PFSK-1 (cell line): Measurements from ENCODE around the gene CLEC5A.

Experiments
- FOXP2 ChIP-seq: optimal IDR thresholded peaks from 2 replicates; pipeline ENCODE3; 2011; ENCODE audit warnings: borderline replicate concordance, control low read depth, inconsistent platforms; ENCODE audit not compliant: insufficient read depth; ENCODE audit errors: extremely low read length, extremely low read depth
- POLR2AphosphoS5 ChIP-seq: IDR thresholded peaks from 2 replicates; pipeline ENCODE4 v1.6.1; 2012; ENCODE audit warnings: low read depth, mild to moderate bottlenecking, control low read depth, low read length, moderate library complexity
- SIN3A ChIP-seq: IDR thresholded peaks from 2 replicates; pipeline ENCODE4 v1.6.1; 2012; ENCODE audit warnings: mild to moderate bottlenecking, low read length, moderate library complexity, borderline replicate concordance; ENCODE audit not compliant: insufficient read depth
- TAF1 ChIP-seq: IDR thresholded peaks from 2 replicates; pipeline ENCODE4 v1.6.1; 2012; ENCODE audit warnings: low read length, control low read depth, borderline replicate concordance; ENCODE audit not compliant: insufficient read depth
- TF ChIP-seq, protein P1 (sequence below), 2 experiments: IDR thresholded peaks; 2 replicates each; pipeline versions ENCODE4 v1.6.1 to v1.8.0; 2011 to 2012; ENCODE audit warnings: low read depth in 2 of 2, low read length in 2 of 2, control low read depth in 1 of 2, inconsistent platforms in 1 of 2, mild to moderate bottlenecking in 1 of 2, moderate library complexity in 1 of 2; ENCODE audit not compliant: insufficient read depth in 1 of 2

DNA sequence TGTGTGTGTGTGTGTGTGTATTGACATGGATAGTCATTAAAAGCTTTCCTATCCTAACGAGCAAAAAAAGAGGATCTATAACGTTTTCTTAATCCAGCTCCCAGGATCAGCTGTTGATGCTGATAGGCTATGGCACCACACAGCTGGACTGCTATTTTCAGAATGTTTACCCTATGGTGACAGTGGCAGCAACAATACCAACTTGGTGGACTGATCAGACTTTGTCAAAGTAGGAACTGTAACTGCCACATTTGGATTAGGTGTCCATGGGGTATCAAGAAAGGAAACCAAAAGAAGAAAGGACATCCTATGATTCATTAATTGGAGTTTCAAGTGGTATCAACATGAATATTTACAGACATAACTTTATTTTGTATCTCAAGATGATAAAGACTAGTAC, 2.7 kb upstream of the CLEC5A start:
- TF ChIP-seq, protein P1, sequence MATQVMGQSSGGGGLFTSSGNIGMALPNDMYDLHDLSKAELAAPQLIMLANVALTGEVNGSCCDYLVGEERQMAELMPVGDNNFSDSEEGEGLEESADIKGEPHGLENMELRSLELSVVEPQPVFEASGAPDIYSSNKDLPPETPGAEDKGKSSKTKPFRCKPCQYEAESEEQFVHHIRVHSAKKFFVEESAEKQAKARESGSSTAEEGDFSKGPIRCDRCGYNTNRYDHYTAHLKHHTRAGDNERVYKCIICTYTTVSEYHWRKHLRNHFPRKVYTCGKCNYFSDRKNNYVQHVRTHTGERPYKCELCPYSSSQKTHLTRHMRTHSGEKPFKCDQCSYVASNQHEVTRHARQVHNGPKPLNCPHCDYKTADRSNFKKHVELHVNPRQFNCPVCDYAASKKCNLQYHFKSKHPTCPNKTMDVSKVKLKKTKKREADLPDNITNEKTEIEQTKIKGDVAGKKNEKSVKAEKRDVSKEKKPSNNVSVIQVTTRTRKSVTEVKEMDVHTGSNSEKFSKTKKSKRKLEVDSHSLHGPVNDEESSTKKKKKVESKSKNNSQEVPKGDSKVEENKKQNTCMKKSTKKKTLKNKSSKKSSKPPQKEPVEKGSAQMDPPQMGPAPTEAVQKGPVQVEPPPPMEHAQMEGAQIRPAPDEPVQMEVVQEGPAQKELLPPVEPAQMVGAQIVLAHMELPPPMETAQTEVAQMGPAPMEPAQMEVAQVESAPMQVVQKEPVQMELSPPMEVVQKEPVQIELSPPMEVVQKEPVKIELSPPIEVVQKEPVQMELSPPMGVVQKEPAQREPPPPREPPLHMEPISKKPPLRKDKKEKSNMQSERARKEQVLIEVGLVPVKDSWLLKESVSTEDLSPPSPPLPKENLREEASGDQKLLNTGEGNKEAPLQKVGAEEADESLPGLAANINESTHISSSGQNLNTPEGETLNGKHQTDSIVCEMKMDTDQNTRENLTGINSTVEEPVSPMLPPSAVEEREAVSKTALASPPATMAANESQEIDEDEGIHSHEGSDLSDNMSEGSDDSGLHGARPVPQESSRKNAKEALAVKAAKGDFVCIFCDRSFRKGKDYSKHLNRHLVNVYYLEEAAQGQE (IDR thresholded peaks at IDR 0.05; ENCODE audit: insufficient read depth in 1 of 2, low read depth in 2 of 2, low read length in 2 of 2): no peak
- no peak for TF ChIP-seq TAF1
- TF ChIP-seq SIN3A: no peak
- no peak for TF ChIP-seq POLR2AphosphoS5
- TF ChIP-seq FOXP2: no peak
